ENCODE data around the gene PPP3CA.

DNA sequence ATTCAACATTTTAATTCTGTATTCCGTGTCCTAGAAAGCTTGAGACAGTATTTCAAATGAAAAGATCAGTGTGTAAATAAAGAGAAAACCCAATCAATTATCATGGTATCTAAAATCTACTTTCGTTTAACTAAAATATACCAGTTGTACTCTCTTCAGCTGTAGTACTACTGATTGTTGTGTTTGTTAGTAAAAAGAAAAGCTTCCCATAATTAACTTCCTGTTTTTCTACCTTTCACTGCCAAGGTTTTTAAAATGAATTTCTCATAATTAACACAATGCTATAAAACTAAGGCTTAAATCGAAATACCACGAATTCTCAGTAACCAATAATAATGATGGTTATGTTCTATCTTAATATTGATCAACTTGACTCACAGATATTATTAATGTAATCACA is 37.4 kb downstream of the PPP3CA start:
- no peak for TF ChIP-seq POLR2A (IDR thresholded peaks at IDR 0.05)
- TF ChIP-seq, protein P1, sequence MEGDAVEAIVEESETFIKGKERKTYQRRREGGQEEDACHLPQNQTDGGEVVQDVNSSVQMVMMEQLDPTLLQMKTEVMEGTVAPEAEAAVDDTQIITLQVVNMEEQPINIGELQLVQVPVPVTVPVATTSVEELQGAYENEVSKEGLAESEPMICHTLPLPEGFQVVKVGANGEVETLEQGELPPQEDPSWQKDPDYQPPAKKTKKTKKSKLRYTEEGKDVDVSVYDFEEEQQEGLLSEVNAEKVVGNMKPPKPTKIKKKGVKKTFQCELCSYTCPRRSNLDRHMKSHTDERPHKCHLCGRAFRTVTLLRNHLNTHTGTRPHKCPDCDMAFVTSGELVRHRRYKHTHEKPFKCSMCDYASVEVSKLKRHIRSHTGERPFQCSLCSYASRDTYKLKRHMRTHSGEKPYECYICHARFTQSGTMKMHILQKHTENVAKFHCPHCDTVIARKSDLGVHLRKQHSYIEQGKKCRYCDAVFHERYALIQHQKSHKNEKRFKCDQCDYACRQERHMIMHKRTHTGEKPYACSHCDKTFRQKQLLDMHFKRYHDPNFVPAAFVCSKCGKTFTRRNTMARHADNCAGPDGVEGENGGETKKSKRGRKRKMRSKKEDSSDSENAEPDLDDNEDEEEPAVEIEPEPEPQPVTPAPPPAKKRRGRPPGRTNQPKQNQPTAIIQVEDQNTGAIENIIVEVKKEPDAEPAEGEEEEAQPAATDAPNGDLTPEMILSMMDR (IDR thresholded peaks at IDR 0.05) = no peak

All from Peyer's patch (tissue), 4 donors.